ENCODE results near the gene PLXDC1.

DNA sequence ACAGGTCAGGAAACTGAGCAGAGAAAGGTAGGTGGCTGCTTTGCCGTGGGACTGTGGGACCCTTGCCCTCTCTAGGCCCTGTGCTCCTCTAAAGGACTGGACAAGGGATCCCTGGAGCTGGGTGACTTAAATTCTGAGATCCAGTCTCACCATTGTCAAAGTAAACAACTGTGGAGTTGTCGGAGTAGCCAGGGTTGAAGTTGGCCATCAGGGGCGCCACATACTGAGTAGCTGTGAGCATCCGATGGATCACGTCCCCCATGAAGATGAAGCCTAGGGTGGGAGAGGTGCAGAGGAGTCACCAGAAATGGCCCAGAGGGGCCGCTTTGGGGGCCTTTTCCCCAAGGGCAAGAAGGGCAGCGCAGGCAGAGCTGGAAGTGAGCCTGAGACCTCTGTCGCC is 43.5 kb downstream of the PLXDC1 start:
- TF ChIP-seq TCF12 (IDR thresholded peaks at IDR 0.05; ENCODE audit: low read depth) (no peak), YY1 (IDR thresholded peaks at IDR 0.05; ENCODE audit: low read depth) (no peak), RAD21 (IDR thresholded peaks at IDR 0.05; ENCODE audit: low read depth) (no peak), EGR1 (IDR thresholded peaks at IDR 0.05) (no peak), ZBTB7A (IDR thresholded peaks at IDR 0.05; ENCODE audit: low read depth) (no peak)
- TF ChIP-seq, protein P1, sequence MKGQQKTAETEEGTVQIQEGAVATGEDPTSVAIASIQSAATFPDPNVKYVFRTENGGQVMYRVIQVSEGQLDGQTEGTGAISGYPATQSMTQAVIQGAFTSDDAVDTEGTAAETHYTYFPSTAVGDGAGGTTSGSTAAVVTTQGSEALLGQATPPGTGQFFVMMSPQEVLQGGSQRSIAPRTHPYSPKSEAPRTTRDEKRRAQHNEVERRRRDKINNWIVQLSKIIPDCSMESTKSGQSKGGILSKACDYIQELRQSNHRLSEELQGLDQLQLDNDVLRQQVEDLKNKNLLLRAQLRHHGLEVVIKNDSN (IDR thresholded peaks at IDR 0.05) = no peak
